ENCODE results near the gene CEP104.

CEP104 gene

DNA sequence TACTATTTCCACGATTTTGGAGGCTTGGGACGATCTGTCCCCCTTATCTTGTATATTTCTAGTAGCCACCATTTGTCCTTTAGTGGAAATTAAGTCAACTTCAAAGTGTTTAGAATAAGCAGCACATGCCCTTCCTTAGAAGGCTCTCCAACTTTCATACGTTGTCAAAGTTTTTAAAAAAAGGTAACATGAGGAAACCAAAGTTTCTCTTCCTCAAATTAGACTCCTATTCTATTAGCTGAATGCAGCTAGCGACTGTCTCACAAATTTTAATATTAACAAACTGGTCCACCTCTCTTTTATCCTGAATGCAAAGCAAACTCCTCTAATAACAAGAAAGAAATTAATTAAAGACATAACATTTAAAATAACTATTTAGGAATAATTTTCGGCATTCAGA lies 36.2 kb upstream of the CEP104 start:
- DNase-seq = no peak

DNA sequence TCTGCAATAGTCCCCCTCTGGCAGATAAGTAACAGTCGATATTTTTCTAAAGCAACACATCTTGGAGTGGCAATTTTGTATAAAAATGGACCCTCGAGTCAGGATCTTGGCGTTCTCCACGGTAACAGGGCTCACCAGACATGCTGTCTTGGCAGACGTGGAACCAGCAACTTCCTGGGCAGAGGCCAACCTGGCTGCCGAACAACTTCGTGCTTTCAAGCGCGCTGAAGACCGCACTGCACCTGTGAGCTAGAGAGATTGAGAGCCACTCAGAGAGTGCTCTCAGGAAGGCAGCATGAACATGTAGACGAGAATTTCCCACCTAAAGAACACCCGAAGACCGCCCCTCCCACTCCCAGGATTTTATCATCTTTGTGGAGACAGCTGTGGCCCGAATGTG lies 35.7 kb upstream of the CEP104 start:
- DNase-seq = no peak

DNA sequence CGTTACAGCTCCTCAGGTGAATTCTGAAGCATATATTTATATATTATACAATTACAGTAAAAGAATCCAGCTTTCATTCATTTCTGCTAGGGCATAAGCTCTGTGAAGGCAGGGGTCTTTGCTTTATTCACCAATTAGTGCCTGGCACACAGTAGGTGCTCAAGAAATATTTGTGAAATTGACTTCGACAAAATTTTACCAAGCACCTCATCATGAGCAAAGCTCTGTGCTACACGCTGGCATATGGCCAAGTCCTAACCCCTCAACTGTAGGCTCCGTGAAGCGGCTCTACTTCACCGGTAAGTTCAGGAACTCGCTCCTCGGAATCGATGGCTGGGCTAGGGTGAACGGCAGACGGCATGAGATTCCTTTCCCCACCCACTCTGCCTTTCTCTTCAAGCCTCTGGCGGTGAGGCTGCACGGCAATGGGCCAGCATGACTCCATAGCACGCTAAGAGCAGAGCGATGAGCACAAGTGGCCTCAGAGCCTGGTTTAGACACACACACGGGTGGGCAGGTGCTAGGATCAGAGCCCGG lies 34.4 kb upstream of the CEP104 start:
- DNase-seq = no peak

DNA sequence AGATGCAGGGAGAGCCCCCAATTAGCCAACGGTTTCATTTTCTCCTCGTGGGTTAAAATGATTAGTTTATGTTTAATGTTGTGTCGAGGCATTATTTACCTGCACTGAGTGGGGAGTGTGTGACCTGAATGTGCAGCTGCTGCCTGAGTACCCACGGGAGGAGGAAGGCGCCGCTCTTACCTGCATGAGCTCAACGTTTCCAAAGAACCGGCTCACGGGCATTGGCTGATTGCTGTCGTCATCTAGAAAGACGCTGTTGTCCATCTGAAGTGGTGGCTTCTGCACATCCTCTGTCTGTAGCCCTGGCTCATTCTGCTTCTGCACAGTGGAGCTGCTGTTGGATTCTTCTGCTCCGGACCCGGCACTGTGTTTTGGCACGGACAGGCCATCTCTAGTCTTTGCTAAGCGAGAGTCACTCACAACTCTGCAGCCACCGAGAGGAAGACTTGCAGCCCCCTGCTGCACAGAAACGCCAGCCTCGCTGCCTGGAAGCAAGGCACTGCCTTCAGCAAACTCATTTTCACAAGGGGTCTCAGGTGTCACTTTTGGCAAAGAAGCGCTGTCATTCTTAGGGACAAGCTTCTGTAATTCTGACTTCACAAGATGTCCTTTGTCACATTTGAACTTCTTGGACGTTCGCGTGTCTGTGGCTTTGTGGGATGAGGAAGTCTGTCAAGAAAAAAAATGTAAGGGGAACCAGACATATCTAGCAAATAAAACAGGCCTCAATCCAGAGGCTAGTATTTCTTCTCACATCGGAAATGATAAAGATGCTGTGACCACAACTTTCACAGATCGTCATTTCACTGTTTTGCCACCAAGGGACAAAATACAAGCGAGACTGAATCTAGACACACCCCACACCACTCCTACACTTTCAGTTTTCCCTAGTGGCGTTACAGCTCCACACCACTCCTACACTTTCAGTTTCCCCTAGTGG lies 33.6 kb upstream of the CEP104 start:
- no peak for DNase-seq

GRCh38 chr1:3889936-3890335 lies 32.9 kb upstream of the CEP104 start:
- no peak for DNase-seq

GRCh38 chr1:3888301-3888700 lies 31.3 kb upstream of the CEP104 start:
- no peak for DNase-seq

DNA sequence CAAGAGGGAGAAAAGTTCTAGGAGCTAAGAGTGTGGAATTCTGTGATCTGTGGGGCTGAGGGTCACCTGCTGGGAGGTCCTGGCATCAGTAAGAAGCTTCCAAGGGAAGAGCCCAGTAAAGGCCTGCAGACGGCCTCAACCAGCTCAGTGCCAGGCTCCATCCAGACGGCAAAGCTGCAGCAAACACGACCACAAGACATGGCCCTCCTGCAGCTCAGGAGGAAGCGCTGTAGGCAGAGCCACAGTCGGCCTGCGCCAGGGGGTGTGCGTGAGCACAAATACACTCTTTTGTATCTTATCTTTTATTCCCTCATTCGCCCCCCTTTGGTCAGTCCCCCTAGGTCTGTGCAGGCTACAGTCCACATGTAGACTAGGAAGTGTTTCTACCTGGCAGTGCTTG lies 29.7 kb upstream of the CEP104 start:
- DNase-seq = no peak

- DNase-seq = no peak
Measured at GRCh38 chr1:3886106-3886670, 29.2 kb upstream of the CEP104 start.

- no peak for DNase-seq
Measured at GRCh38 chr1:3885611-3886010, 28.6 kb upstream of the CEP104 start.

GRCh38 chr1:3884966-3885365 lies 28.0 kb upstream of the CEP104 start:
- no peak for DNase-seq

DNA sequence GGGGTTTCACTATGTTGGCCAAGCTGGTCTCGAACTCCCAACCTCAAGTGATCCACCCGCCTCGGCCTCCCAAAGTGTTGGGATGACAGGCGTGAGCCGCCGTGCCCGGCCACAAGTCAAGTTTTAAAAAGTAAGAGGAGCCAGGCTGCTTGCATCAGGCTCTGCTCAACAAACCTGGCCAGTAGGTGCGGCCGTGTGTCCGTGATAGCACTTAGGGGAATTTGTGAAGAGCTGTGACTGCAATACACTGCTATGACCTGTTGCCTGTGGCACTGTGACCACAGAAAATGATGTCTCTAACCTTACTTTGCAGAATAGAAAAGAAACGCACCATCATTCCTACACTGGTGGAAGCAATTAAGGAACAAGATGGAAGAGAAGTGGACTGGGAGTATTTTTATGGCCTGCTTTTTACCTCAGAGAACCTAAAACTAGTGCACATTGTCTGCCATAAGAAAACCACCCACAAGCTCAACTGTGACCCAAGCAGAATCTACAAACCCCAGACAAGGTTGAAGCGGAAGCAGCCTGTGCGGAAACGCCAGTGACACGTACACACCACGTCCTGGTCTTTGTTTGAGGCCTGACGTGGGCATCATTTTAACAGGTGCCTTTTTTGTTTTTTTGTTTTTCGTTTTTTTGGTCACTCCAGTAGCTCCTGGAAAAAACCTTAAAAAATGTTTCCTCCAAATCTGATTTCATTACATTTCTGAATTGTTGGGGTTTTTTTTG lies 26.3 kb upstream of the CEP104 start:
- no peak for DNase-seq

DNA sequence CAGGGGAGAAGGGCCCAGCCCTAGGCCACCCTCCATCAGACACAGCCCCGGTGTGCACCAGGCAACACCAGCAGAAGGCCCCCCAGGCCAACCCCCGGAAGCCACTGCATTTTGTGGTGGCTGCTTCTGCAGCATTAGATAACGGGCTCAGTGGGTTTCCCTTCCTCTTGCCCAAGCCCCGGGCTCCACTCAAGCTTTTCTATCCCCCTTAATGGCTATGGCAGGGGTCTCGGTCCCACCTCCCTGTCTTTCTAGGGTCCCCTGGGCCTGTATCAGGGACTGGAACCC lies 24.1 kb upstream of the CEP104 start:
- no peak for DNase-seq

- no peak for DNase-seq
Measured at GRCh38 chr1:3880429-3881192, 23.6 kb upstream of the CEP104 start.

GRCh38 chr1:3879787-3880428 lies 22.9 kb upstream of the CEP104 start:
- DNase-seq = no peak

- no peak for DNase-seq
Measured at GRCh38 chr1:3879099-3879498, 22.1 kb upstream of the CEP104 start.

- DNase-seq = no peak
Measured at GRCh38 chr1:3876716-3877115, 19.7 kb upstream of the CEP104 start.

DNA sequence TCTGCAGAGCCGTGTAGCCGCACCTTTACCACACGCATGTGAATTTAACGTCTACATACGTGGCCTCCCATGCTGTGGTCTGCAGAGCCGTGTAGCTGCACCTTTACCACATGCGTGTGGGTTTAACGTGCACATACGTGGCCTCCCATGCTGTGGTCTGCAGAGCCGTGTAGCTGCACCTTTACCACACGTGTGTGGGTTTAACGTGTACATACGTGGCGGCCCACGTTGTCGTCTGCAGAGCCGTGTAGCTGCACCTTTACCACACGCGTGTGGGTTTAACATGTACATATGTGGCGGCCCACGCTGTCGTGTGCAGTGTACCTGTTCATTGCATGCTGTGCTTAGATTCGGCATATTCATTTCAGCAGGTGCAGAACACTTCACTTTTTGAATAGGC lies 17.7 kb upstream of the CEP104 start:
- DNase-seq = no peak

GRCh38 chr1:3872546-3872945 lies 15.5 kb upstream of the CEP104 start:
- DNase-seq = no peak

- no peak for DNase-seq
Measured at GRCh38 chr1:3871451-3871805, 14.4 kb upstream of the CEP104 start.

GRCh38 chr1:3869751-3870301 lies 12.8 kb upstream of the CEP104 start:
- DNase-seq = no peak

DNA sequence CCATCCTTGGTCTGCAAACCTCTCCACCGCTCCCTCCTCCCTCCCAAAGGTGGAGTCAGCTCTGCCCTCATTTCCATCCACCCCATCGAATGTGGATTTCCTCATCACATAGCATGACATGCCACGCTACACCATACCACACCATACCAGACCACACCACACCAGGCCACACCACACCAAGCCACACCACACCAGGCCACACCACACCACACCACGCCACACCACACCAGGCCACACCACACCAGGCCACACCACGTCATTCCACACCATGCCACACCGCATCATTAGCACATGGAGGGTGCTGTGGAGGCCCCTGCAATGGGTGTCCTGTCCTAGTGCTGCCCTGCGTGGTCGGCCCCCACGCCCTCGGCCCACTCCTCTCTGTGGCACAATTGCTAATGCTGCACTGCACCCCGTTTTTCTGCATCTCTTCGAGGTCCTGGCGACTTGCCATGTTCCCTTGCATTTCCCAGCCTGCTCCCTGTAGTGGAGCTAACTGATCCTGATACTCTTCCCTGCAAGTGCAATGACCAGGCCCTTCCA lies 11.5 kb upstream of the CEP104 start:
- no peak for DNase-seq

DNA sequence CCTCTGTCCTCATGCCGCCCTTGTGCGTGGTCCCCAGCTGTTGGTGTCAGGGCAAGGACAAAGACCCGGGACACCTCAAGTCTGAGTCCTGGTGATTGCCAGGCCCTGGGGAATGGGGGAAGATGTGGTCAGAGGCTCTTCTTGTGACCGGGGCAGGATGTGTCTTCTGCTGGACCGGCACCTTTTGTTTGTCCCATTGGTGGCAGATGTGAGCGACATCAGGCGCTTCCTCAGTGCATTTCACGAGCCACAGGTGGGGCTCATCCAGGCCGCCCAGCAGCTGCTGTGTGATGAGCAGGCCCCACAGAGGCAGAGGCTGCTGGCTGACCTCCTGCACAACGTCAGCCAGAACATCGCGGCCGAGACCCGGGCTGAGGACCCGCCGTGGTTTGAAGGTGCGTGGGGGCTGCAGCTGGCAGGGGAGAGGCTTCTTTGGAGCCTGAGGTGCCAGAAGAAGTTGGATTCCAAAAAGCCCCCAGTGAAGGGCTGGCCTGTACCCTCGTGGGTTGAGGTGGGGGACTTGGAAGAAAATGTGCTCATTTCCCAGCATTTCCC lies 8.7 kb upstream of the CEP104 start:
- DNase-seq = no peak

All from NCI-H1048 (cell line).